Retina (tissue), 1 donor: ENCODE data around the gene SLC30A3.
"Not testable (repeated sequence)": the region's sequence is repeated elsewhere in the genome, so short reads cannot be mapped to it uniquely, and the experiment has no call there.

ENCODE experiments used
- DNase-seq: peaks from one replicate; pipeline ENCODE4 v3.0.0-alpha.2; 2016

Gene SLC30A3

GRCh38 chr2:27262379-27263286, at the start of gene SLC30A3:
Gene SLC30A3, minus strand, starts transcription at chr2:27263047. Its CDS starts 141 bp downstream, at chr2:27262906.
- DNase-seq = peak; percentile 75

- DNase-seq = no peak
These were observed 49.3 kb upstream of the SLC30A3 start for GRCh38 chr2:27312152-27312551.

DNA sequence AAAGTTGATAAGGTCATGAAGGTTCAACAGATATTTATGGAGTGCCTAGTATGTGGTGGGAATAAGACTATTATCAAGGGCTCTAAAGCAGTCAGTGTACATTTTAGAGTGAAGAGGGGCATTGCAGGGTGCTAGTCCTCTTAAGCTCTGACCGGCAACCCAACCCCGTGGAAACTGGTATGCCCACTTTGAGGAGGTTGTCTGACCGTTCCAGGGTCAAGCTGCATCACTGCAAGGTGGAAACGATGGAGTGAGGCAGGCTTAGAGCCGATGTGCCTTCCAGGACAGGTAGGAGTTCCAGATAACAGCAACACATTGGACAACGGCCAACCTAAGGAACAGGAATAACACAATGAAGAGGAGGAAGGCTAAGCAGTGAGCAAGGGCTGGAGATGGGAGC, 46.8 kb upstream of the SLC30A3 start:
- no peak for DNase-seq

GRCh38 chr2:27308359-27308881, 45.6 kb upstream of the SLC30A3 start, which contains the start of gene UCN:
Gene UCN, minus strand, starts transcription at chr2:27308445. Its CDS starts 550 bp downstream, at chr2:27307895.
- DNase-seq = no peak

DNA sequence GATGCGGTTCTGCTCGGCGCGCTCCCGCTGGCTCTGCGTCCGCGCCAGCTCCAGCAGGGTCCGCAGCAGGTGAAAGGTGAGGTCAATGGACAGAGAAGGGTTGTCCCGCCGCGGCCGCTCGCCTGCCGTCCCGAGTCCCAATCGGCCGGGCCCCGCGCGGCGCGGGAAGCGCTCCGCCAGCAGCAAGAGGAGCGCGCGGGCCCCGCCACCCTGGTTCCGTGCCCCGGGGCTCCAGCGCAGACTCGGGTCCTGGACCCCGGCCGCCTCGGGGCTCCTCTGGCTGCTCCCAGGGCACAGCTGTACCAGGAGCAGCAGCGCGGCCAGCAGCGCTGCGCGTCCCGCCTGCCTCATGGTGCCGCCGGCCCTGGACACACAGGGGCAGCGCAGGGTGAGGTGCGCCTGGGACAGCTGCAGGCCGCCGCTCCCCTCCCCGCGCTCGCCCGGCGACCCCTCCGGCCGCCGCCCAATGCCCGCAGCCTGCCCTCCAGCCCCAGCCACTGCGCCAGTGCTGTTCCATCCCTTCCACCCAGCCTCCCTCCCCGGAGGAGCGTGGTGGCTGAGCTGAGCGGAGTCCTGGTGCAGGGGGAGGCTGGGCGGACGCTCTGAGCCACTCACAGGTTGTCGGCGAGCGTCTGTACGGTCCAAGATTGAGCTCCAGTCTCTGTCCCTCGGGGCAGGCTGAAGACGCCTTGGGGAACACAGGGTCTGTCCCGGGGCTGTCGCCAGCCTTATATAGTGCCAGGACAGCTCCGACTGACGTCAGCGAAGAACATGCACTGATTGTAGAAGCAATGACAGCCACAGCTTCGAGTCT, 44.9 kb upstream of the SLC30A3 start:
- peak; percentile 67 for DNase-seq

DNA sequence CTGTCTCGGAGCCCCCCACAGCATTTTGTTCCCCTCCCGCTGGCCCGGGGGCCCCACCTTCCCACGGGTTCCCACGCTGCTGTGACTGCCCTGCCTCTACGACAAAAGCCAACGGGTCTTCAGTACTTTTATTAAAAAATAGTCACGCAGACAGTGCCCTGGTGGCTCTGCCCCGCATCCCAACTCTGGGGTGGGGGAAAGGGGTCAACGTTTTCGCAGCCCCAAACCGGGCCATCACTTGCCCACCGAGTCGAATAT, 44.4 kb upstream of the SLC30A3 start:
- peak; percentile 18 for DNase-seq

DNA sequence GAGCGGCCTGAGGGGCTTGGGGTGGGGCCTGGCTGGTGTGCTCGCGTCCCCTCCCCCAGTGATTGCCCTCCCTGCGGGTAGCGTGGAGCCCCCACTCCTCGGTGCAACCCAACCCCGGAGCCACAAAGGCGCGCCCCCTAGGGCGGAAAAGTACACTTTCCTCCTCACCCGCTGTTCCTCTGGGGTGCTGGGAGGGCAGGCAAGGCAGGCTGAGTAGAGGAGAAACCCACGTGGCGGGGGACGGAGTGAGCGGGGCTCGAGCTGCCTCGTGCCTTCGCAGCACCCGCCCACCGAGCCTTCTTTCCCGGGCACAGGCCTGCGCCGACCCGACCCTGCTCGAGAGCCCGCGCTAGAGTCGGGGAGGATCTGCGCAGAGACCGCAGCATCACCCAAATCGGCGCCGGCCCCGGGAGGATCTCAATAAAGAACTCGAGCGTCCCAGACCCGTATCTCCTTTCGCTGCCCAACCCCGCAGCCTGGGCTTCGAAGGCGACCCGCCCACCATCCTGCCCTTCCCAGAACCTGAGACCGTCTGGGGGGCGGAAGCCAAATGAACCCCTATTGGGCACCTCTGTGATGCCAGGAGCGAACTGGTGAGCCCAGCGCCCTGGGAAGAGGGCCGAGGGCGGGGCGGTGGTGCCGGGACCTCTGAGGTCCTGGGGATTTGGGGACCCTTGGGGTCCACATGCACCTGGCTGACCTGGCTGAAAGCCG, 43.9 kb upstream of the SLC30A3 start:
- DNase-seq = peak; percentile 56

DNA sequence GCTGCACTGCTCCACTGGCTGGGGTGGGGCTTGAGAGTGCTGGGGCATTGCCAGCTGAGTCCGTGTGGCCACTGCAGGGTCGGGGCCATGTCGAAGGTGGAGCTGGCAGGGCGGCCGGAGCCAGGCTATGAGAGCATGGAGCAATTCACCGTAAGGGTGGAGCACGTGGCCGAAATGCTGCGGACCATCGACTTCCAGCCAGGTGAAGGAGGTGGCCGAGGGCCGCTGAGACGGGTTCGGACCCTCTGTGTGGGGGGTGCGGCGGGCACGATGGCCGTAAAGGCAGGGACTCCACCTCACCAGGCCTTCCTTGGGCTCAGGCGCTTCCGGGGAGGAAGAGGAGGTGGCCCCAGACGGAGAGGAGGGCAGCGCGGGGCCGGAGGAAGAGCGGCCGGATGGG, 43.3 kb upstream of the SLC30A3 start:
- peak; percentile 25 for DNase-seq

DNA sequence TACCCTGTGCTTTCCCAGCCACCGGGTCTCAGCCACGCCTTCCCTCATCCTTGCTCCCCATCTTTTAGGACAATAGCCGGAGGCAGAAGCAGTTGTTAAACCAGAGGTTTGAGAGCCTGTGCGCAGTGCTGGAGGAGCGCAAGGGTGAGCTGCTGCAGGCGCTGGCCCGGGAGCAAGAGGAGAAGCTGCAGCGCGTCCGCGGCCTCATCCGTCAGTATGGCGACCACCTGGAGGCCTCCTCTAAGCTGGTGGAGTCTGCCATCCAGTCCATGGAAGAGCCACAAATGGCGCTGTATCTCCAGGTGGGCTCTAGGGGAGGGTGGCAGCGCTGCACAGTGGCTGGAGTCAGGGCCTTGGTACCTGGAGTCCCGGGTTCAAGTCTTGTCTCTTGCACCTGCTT, 42.7 kb upstream of the SLC30A3 start:
- no peak for DNase-seq

- no peak for DNase-seq
These were observed 41.8 kb upstream of the SLC30A3 start for GRCh38 chr2:27304488-27305240.

GRCh38 chr2:27303093-27304025, 40.5 kb upstream of the SLC30A3 start:
- DNase-seq = peak; percentile 57

- not testable (repeated sequence) for DNase-seq
These were observed 37.8 kb upstream of the SLC30A3 start for GRCh38 chr2:27300606-27301005.

GRCh38 chr2:27298391-27299080, 35.7 kb upstream of the SLC30A3 start:
- no peak for DNase-seq

DNA sequence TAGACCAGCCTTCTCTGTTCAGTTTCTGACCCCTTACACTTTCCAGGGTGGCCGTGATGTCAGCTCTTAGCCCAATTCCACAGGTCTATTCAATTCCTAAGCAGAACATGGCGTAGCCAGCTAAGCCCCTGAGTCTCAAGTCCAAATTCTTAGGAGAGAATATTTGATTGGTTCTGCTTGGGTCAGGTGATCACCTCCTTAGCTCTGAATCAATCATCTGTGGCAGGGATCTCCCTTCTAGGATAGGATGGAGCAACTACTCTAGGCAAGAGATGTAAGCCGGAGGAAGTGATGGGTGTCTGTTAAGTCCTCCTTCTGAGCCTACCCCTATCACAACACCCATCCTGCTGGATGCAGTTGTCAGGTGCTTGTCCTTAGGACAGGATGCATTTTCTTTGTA, 34.3 kb upstream of the SLC30A3 start:
- DNase-seq = no peak

DNA sequence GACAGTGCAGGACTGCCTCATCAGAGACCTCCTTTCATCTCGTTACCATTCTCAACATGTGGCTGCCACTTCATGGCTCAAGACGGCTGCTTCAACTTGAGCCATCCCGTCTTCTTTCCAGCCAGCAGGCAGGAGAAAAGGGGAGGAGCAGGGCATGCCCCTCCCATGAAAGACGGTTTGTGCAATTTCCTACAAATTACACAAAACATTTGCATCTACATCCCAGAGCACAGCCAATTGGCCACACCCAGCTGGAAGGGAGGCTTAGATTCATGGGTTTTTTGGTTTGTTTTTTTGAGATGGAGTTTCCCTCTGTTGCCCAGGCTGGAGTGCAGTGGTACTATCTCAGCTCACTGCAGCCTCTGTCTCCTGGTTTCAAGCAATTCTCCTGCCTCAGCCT, 33.6 kb upstream of the SLC30A3 start:
- DNase-seq = no peak

DNA sequence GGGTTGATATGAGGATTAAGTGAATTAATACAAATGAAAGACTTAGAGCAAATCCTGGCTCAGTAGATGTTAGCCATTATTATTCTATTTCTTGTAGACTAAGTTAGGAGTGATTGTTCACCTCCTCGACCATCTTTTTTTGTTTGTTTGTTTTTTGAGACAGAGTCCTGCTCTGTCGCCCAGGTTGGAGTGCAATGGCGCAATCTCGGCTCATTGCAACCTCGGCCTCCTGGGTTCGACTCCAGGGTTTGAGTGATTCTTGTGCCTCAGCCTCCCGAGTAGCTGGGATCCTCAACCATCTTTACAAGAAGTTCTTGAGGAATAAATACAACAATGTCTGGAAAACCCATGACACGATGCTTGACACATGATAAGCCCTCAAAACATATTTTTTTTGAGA, 32.1 kb upstream of the SLC30A3 start:
- DNase-seq = no peak

GRCh38 chr2:27291865-27292264, 29.0 kb upstream of the SLC30A3 start:
- no peak for DNase-seq

DNA sequence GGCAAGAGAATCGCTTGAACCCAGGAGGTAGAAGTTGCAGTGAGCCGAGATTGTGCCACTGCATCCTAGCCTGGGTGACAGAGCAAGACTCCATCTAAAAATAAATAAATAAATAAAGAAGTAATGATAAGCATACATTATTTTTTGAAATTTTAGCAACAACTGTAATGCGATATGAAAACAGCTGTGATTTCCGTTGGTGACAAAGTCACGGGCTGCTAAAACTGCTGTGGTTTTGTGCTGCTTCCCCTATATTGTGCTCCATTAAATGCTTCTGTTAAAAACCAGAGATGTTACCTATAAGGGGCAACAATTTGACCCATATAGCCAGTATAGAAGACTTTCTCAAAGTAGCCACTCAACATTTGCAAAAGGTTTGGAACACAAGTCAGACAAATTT, 27.7 kb upstream of the SLC30A3 start:
- DNase-seq = no peak

GRCh38 chr2:27288610-27289009, 25.8 kb upstream of the SLC30A3 start:
- no peak for DNase-seq

DNA sequence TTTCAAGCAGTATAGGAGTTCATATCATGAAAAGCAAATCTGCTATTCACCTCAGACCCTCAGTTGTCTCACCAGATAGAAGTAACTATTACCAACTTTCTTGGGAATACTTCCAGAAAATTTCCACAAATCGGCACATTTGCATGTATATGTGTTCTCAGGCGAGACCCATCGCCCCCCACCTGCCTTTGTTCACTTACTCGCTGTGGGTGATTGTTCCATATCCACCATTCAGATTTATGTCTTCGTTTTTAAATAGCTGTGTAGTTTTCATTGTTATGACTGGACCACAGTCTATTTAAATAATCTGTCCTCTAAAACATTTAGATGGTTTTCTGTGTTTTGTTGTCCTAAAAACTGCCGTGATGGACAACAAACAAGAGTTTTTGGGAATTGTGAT, 22.6 kb upstream of the SLC30A3 start:
- DNase-seq = no peak

DNA sequence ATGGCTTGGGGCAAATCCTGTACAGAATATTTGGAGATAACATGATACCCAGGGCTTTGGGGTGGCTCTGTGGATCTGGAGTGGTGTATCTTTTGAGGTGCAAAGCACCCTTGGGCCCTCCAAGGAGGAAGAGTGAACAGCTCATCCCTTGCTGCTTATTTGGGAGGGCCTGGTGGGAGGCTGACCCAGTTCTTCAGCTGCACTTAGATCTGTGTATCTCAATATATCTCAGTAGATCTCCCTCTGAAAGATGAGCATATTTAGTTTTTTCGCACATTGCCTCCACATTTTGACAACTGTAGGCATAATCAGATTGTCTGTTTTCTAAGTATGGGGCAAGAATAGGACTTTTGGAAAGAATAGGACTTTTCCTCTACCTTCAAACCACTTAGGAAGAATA, 22.1 kb upstream of the SLC30A3 start:
- DNase-seq = no peak
